Measurements from ENCODE around the gene KCP.

Gene KCP

GRCh38 chr7:128846781-128847444 lies 63.6 kb downstream of the KCP start:
- Histone ChIP-seq H3K27me3 (no peaks in the 10 kb centered on the region), H3K36me3 (no peaks in the 10 kb centered on the region)
- TF ChIP-seq CTCF (IDR thresholded peaks at IDR 0.05) = no peak

GRCh38 chr7:128845987-128846386 lies 64.5 kb downstream of the KCP start:
- H3K36me3 ChIP-seq = no peaks in the 10 kb centered on the region

More at GRCh38 chr7:128846781-128847444, 63.6 kb downstream of the KCP start:
- Histone ChIP-seq H3K4me1 (ENCODE audit: control insufficient read depth in 1 of 2, insufficient read depth in 1 of 2, low read depth in 1 of 2, low read length in 1 of 2) (no peaks in the 10 kb centered on the region), H3K27ac (no peak overlapping the region), H3K4me3 (ENCODE audit: low read depth in 1 of 2, low read length in 1 of 2) (no peak overlapping the region), H3K9me3 (no peaks in the 10 kb centered on the region)

GRCh38 chr7:128845475-128845874 lies 65.0 kb downstream of the KCP start:
- Histone ChIP-seq H3K4me1 (ENCODE audit: control insufficient read depth in 1 of 2, insufficient read depth in 1 of 2, low read depth in 1 of 2, low read length in 1 of 2) (no peaks in the 10 kb centered on the region), H3K27ac (no peak overlapping the region), H3K9me3 (no peaks in the 10 kb centered on the region), H3K4me3 (ENCODE audit: low read depth in 1 of 2, low read length in 1 of 2) (no peak overlapping the region), H3K36me3 (no peaks in the 10 kb centered on the region), H3K27me3 (no peaks in the 10 kb centered on the region)
- no peak for TF ChIP-seq CTCF (IDR thresholded peaks at IDR 0.05)

More at GRCh38 chr7:128845987-128846386, 64.5 kb downstream of the KCP start:
- no peak for TF ChIP-seq CTCF (IDR thresholded peaks at IDR 0.05)
- H3K9me3 ChIP-seq = no peaks in the 10 kb centered on the region
- no peak overlapping the region for H3K4me3 ChIP-seq (ENCODE audit: low read depth in 1 of 2, low read length in 1 of 2)
- H3K27ac ChIP-seq = no peak overlapping the region
- H3K4me1 ChIP-seq (ENCODE audit: control insufficient read depth in 1 of 2, insufficient read depth in 1 of 2, low read depth in 1 of 2, low read length in 1 of 2) = no peaks in the 10 kb centered on the region
- H3K27me3 ChIP-seq = no peaks in the 10 kb centered on the region

GRCh38 chr7:128844777-128845311 lies 65.7 kb downstream of the KCP start:
- no peaks in the 10 kb centered on the region for H3K36me3 ChIP-seq

GRCh38 chr7:128843938-128844621 lies 66.4 kb downstream of the KCP start:
- no peak overlapping the region for H3K27ac ChIP-seq
- no peak for TF ChIP-seq CTCF (IDR thresholded peaks at IDR 0.05)
- no peaks in the 10 kb centered on the region for H3K9me3 ChIP-seq
- no peaks in the 10 kb centered on the region for H3K4me1 ChIP-seq (ENCODE audit: control insufficient read depth in 1 of 2, insufficient read depth in 1 of 2, low read depth in 1 of 2, low read length in 1 of 2)
- no peak overlapping the region for H3K4me3 ChIP-seq (ENCODE audit: low read depth in 1 of 2, low read length in 1 of 2)
- no peaks in the 10 kb centered on the region for H3K36me3 ChIP-seq
- no peaks in the 10 kb centered on the region for H3K27me3 ChIP-seq

More at GRCh38 chr7:128844777-128845311, 65.7 kb downstream of the KCP start:
- H3K4me1 ChIP-seq (ENCODE audit: control insufficient read depth in 1 of 2, insufficient read depth in 1 of 2, low read depth in 1 of 2, low read length in 1 of 2) = no peaks in the 10 kb centered on the region
- H3K9me3 ChIP-seq = no peaks in the 10 kb centered on the region
- H3K4me3 ChIP-seq (ENCODE audit: low read depth in 1 of 2, low read length in 1 of 2) = no peak overlapping the region
- H3K27me3 ChIP-seq = no peaks in the 10 kb centered on the region
- no peak overlapping the region for H3K27ac ChIP-seq
- TF ChIP-seq CTCF (IDR thresholded peaks at IDR 0.05) = no peak

Data from neutrophil (primary cell).